Inflammatory macrophage treated with lipopolysaccharide for 1 hour (primary cell): ENCODE results near the gene NRAS.
"Not testable (repeated sequence)": the region's sequence is repeated elsewhere in the genome, so short reads cannot be mapped to it uniquely, and the experiment has no call there.

Experiments
- DNase-seq, 2 donors: peaks; one replicate each; pipeline ENCODE4 v3.0.0-alpha.2; 2020 to 2022

NRAS gene

DNA sequence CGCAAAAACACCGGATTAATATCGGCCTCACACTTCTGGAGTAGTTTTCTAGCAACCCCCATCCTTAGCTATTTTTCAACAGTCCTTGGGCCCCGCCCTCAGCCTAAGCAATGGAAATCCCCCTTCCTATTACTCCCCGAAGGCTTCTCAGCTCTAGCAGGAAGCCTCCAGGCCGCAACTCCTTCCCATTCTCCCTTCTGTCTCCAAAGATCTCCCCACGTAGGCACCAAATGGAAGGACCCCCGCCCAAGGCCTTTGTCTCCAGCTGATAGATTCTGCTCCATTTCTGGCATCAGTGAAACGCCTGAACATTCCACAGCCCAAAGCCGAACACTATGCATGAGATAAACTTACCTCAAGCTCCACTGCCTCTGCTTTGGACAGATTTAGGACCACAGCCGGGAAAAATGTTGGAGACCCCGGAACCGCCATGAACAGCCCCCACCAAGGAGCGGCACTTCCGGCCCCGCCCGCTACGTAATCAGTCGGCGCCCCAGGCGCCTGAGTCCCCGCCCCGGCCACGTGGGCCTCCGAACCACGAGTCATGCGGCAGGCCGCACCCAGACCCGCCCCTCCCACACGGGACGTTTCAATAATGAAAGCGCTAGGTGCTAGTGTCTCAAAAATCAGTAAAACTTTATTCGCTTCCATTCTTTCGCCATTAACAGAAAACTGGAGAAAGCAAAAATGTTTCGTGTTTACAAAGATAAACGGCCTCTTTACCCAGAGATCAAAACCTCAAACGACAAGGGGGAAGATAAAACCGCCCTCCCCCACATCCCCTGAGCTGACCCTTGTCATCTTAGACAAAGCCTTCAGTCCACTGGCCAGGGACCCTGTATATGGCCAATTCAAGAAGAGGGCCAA, at the start of gene NRAS:
TSS of gene NRAS (minus strand) at position 468 of the 867 bp plus-strand sequence. CDS start 611 bp downstream, outside the sequence.
- peak; percentile 95 to 98 for DNase-seq

DNA sequence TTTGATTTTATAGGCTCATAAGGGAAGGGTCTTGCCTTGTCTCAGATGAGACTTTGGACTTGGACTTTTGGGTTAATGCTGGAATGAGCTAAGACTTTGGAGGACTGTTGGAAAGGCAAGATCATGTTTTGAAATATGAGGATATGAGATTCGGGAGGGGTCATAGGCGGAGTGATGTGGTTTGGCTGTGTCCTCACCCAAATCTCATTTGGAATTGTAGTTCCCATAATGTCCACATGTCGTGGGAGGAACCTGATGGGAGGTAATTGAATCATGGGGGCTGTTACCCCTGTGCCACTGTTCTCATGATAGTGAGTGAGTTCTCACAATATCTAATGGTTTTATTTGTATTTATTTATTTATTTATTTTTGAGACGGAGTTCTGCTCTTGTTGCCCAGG, 48.1 kb upstream of the NRAS start:
- DNase-seq = no peak

DNA sequence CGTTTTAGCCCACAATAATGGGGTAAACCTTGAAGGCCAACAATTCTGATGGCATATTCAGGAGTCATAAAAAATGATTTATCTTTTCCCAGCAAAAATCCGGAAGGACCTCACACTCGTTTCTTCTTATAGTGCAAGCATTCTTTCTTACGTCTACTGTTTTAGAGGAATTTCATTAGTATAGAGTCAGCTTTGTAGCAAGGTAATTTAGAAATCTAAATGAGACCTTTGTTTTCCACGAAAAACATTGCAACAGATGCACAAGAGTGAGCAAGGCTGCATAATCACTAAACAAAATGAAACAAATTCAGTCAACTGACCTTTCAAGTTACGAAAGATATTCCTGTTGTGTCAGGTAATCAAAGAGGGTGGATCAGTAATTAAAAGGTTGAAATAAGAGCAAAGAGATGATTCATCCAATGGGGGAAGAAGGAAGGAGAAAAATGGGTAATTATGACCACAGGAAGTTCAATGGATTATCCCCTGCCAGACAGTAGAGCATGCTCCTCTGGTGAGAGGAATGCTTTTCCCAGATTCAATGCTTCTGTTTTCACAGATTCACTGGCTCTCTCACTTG, 41.8 kb upstream of the NRAS start:
- peak; percentile 7 to 12 for DNase-seq

DNA sequence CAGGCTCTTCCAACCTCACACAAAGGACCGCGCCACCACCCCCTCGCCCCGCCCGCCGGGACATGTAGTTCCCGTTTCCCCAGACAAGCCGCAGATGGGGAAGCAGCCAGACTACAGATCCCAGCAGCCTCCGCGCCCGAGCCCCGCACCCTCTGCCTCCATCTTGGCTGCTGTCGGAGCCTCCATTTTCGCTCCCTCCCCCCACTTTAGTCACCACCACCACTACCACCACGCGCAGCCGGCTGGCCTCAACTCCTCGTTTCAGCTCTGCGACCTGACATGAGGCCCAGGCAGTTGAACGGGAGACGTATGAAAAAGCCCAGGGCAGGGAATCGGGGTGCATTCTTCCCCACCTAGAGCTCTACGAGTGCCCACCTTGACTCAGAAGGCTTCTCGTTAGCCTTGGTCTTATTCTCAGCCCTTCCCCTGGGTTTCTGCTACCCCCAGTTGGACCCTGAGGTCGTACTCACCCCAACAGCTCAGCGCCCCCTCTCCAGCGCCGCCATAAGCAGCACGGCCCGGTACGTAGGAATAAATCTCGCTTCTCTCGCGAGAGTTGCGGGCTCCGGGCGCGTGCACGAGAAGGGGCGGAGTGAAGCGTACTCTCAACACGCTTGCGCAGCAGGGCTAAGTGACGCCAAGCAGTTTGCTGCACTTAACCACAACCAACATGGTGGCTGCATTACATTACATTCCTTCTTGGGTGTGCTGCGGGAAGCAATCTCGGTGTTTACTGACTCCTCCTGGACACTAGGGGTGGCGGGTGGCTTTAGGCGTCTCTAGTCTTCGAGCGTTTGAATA, 41.1 kb upstream of the NRAS start, which contains the start of gene CSDE1:
TSS of gene CSDE1 (minus strand) at position 530 of the 801 bp plus-strand sequence. CDS start 18,094 bp downstream, outside the sequence.
- peak; percentile 98 to 99 for DNase-seq

DNA sequence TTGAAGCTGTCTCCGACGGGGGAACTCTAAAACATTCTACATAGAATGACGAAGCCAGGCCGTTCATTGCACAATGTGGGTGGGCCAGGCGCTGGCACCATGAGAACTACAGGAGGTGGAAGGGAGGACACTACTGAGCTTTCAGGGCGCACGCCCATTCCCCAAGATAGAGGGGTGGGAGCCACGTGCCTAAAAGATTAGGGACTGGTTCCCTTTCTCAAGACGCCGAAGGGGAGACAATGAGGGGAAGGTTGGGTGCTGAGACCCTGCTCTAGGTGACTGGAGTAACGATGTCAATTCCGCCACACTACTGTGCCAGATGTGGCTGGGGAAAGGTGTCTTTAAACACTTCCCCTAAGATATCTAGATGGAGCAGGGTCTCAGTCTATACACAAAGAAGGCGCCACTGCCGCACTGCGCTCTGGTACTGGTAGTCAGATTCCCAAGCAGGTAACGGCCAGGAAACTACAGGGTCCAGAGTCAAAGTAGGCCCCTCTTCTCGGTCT, 40.4 kb upstream of the NRAS start:
- DNase-seq = peak; percentile 74 to 79

DNA sequence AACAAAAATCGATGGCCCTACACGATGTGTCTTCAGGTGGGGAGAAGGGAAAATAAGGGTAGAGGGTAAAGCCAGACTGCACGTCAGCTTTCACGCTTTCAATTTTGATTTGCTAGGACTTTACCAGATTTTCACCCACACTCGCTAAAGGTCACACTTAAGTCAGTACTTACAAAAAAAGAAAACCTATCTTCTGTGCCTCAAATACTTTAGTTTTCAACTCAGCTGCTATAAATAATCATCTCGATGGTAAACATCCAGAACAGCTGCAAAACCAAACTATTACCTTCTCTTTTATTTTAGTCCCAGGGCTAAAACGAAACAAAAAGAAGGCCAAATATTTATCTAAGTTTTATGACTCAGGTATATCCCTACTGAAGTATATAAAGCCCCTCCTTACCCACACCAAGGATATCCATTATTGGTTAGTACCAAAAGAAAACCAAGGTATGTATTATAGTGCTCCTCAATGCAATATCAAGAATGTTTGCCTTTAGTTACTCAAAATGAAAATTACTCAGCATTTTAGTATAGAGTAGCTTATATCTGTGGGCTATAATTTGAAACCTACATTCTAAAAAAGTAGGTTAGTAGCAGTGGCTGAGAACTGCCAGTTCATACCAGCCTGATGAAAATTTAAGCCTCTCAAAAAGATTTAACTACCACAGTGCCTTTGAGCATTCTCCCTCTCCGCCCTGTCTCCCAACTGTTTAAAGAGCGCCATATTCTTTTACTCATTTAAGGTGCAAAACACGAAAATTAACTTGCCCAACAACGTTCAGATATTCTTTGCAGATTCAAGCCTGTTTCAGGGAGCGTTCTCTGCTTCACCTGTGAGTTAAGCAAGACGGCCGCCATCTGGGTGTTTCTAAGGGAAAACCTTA, 39.7 kb upstream of the NRAS start:
- DNase-seq = no peak

DNA sequence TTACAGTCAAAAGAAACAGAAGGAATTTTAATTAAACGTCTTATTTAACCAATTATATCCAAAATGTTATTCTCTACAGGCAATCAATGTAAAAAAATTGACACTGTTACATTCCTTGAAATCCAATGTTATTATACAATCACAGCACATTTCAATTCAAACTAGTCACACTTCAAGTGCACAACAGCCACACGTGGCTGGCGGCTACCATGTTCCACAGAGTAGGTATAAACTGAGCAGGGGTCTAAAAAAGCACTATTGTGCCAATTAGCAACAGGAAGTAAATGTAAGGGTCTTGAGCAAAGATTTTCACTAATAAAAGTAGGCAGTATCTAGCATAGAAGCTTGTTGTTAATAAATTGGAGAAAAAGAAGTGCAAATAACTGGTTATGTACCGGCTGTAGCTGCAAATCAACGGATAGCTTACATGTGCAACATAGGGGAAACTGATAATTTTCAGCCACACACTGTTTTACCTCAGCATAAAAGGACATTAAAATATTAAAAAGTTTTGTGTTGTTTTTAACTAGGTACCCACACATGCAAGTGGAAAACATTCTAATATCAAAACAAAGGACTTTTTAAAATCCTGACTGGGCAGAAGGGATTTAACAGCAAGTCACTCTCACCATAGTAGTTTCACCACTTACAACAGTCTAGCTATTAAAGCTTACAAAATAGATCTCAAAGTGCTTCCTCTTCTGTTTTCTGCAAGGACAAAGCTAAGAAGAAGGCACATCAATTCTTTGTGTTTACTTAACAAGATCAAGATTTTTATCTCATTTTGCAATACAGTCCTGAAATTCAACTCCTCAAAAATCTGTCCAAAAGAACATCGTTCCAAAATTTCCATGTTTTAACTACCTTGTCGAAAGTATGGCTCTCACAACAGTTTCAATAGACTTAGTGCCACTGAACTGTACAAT, 38.7 kb upstream of the NRAS start:
- peak; percentile 50 to 51 for DNase-seq

DNA sequence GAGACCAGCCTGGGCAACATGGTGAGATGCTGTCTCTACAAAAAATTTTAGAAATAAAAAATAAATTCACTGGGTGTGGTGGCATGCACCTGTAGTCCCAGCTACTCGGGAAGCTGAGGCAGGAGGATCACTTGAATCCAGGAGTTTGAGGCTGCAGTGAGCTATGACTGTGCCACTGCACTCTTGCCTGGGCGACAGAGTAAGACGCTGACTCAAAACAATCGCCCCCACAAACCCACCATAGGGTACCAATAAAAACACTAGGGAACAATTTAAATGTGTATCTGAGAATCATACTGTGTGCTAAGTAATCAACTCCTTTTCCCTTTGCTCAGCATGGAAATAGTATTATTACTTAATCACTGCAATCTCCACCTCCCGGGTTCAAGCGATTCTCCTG, 37.1 kb upstream of the NRAS start:
- not testable (repeated sequence) for DNase-seq

DNA sequence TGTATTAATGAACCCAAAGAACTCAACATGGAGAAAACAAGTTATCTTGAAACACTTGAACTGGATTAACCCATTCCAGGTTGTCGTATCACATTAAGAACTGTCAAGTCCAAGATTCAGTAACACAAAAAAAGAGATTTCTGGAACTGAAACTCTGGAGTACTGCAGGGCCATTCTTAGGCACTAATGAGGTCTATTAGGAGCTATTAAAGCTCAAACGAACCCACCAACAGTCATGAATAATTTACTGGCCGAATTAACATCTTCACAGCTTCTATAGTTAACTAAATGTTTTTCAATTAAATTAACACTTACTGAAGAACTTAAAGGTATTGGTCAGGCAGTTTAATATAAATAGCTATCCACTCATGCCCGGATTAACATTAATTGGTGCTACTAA, 36.6 kb upstream of the NRAS start:
- no peak for DNase-seq

DNA sequence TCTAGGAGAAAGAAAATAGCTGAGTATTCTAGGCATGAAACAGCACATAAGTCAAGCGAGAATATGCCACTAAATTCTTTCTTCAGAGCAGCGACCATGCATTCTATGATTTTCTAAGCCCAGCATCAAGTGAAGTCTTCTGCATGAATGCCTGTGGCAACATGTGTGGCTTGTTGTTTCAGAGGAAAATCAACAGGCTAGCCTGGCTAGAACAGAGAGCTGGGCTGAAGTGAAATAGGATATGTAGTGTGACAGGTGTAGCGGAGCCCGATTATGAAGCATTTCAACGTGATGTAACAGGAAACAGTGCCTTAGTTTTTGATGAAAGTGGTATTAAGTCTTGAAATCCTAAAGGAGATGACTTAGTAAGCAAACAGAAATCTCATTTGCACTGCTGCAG, 34.2 kb upstream of the NRAS start:
- no peak for DNase-seq

DNA sequence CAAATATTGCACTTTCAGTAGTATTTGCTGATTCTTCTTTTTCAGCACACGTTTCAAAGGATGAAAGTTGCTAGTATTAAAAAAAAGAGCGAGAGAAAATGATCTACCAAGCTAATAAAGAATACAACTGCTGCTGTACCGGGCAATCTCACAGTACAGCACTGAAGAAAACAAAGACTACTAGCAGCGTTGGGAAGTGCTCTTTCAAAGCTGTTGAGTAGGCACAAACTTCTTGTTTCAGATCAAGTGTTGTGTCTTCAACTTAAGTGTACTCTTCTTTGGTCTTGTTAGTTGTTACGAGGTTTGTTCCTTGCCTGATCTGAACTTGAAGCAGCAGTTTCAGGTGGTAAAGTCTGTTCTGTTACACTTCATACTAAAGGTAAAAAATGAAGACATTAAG, 33.3 kb upstream of the NRAS start:
- no peak for DNase-seq

DNA sequence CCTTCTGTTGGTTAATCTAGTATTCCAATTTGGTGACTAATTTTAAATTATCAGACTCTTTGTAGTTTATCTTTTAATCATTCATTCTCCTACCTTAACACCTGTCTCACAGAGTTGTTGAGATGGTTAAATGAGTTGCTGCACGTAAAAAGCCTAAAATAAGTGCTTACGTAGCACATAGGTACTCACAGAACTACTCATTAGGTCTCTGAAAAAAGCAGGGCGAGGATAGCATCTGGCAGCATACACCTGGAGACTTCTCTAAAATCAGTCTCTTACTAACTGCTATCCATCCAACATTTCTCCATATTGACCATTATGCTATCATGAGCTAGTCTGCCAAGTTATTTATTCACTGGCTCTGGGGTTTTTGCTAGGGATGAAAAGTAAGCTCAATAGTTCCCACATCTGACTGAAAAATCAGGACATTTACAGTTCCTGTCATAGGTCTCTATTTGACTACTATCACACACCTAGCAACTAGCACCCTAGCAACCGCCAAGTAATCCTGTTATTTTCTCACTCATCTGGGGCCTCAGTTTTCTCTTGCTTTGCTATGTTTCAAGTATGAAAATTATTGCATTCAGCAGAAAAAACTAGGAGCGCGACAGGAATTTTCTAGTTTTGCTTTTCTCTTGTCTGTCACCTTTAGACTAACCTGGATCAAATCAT, 30.0 kb upstream of the NRAS start:
- DNase-seq = no peak

DNA sequence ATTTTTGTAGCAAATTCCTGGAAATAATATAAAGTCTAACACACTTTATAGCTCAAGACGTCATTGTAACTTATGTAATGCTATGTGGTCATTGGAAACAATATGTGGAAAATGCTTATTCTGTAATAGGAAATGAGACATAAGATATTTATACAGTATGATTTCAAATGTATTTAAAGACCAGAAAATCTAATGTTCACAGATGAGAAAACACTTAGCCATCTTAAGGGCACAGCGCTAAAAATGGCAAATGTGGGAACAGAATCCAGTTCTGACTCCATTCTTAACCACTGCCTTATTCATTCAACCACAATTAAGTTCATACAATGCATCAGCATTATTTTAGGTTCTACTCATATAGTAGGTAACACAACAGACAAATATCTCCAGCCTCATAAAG, 28.7 kb upstream of the NRAS start:
- peak; percentile 26 to 32 for DNase-seq

DNA sequence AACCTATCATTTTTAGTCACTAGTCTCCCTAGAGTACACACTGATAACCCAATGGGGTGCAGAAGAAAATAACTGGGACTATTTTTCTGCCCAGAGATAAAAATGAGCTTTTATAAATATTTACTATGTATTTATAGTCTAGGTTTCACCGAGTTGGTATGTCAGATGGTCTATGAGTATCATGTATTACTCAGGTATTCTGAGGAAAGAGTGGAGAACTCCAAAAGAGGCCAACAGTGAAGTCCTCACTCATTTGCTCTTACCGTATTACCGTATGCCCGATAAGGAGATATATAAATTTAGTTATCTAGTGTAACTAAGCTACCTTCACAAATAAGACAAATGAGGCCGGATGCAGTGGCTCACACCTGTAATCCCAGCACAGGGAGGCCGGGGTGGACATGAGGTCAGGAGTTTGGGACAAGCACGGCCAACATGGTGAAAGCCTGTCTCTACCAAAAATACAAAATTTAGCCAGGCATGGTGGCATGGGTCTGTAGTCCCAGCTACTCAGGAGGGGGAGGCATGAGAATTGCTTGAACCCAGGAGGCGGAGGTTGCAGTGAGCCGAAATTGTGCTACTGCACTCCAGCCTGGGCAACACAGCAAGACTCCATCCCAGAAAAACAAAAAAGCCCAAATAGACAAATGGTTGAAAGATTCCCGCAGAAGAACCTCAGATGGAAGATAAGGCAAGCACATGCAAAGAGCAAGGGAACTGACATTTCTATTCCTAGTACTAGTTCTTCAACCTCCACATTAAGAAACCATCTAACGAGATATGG, 25.6 kb upstream of the NRAS start:
- no peak for DNase-seq

DNA sequence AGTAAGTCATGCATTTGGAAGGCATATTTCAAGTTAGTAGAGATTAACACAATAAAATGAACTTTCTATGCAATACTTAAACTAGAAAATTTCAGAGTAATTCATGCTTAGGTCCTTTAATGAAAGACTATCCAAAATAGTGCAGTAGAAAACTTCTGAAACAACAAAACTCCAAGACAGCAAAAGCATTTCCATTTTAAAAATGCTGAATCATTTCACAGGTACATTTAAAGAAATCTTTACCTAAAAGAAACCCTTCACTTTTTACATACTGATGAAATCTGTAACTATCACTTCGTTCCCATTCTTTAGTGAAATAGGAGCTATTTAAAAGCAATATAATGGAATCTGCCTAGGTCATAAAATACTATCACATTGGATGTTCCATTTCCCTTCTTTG, 23.8 kb upstream of the NRAS start:
- DNase-seq = no peak

DNA sequence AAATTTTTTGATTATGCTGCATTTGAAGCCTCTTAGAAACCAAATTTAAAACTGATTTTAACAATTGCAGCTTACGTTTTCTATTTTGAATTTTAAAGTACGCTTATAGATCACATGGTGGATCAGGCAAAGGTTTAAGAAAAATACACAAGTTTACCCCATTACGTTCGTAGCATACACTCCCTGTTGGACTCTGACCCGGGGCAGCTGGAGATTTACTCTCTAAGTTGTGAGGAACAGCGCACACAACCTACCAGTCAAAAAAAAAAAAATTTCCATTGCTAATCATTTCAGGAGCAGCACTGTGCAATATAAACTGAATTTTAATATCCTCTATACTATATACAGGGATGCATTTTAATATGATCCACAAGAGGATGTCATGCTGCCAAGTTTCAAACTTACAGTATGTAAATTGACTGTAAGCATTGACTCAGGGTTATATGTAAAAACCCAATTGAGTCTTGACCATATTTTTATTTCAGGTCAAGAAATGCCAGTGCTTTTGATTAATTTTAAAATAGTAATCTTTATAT, 20.8 kb upstream of the NRAS start:
- DNase-seq = no peak

DNA sequence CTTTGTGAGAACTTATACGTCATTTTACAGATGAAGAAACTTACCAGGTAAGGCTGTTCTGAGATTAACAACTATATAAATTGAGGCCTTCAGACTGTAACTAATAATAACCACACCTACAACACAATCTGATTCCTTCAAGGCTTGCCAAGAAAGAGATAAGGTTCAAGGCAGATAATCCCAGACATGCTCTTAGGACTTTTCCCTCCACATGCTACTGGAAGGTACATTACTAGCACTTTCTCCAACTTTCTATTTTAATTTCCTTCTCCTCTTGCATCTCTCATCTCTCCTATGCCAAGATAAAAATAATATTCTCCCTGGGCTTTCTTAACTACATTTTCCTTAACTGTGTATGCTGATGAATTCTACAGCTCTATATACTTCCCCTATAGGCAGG, 18.9 kb upstream of the NRAS start:
- DNase-seq = no peak

DNA sequence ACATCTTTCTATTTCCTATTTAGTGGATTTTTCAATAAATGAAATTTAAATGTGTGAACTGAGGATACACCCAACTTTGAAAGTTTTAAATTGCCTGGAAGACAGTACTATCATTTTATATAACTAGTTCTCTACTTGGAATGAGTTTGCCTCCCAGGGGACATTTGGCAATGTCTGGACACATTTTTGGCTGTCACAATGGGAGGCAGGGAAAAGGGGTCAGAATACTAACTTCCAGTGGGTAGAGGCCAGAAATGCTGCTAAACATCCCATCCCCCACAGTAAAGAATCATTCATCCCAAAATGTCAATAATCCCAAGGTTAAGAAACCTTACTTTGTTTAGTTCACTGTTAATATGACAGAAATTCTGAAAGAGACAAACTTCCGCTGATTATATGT, 13.2 kb upstream of the NRAS start:
- no peak for DNase-seq

DNA sequence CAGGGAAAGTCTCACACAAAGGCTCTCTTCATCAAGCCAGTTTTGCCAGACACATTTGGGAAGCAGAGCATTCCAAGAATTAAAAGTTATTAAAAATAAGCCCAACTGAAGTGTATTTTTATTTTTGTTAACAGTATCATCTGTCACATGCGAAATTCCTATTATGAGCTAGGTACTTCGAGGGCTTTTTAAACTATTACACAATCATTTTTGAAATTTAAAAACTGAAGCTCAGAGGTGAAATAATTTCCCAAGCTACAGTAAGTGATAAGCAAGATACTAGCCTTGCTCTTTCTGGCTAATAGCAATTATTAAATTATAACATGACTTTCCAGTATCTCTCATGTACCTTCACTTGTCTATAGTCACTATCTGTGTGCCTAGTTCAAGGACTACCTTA, 12.0 kb upstream of the NRAS start:
- no peak for DNase-seq
